ENCODE data around the gene IFT74.
"Not testable (repeated sequence)": the region's sequence is repeated elsewhere in the genome, so short reads cannot be mapped to it uniquely, and the experiment has no call there.

Gene IFT74

DNA sequence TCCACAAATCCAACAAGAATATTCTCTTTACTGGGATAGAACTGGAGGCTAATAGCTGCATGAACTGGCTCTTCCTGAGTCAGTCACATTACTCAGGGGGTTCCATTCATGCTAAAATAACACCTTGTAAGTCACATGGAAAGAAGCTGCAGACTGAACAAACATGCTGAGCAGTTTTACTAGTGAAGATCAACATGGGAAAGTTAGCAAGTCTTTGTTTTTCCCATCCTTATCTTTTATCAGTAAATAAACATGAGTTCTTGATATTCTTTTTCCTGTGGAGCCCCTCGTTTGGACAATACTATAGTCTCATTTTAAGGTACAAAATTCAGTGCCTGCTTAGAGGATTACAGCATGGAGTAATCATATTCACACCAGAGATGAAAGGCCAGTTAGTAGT, 109.1 kb downstream of the IFT74 start:
- in situ Hi-C loops (cut with HindIII; ENCODE audit: low sequenced_read_pairs): no loop called here

GRCh38 chr9:27073841-27074728, 117.9 kb downstream of the IFT74 start:
- in situ Hi-C loops (cut with HindIII; ENCODE audit: low sequenced_read_pairs): no loop called here

GRCh38 chr9:27078685-27079084, 122.5 kb downstream of the IFT74 start:
- in situ Hi-C loops (cut with HindIII; ENCODE audit: low sequenced_read_pairs): no loop called here

DNA sequence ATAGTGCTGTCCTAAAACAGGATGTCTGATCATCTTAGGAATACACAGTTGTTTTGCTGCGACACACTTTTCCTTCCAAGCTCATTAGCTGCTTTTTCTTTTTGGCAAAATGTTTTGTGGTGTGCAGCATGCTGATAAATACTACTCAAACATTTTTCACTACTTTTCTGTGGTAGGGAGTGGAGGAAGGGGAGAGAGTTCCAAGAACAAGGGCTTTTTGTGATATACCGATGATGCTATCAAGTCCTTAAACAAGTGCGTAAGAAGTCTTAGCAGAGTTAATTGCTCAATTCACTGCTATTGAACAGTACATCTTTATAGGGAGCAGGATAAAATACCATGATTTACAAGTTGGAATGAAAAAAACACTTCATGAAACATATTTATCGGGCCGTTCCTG, 129.2 kb downstream of the IFT74 start:
- in situ Hi-C loops (cut with HindIII; ENCODE audit: low sequenced_read_pairs): no loop called here

DNA sequence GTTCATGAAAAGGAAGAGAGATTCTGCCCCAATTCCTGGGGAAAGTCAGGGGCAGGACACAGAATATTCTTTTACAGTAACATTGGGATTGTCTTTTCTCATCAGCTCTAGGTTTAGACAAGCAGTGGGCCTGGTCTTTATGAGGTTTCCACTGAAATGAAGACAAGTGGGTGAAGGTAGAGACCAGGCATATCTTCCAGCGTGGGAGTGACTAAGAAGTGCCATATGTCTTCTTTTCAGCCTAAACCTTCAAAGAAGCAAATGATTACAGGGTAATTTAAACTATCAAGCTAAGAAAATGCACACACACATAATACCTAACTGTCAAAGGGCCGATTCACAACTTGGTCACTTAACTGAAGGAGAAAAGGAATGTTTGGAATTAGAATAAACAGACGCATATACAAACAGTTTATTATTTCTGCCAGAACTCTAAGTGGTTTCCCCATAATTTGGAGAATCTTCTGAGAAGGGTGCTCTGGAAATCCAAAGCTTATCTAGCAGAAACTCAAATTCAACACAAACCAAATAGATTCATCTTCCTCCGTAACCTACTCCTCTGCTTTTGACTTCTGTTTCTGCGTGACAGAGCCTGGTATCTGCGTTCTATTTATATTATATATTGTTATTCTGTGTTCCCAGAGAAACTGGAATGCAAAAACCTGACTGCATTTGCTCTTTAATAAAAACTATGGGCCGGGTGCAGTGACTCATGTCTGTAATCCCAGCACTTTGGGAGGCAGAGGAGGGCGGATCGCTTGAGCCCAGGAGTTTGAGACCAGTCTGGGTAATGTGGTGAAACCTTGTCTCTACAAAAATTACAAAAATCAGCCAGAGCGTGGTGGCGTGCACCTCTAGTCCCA, 130.8 kb downstream of the IFT74 start:
- in situ Hi-C loops (cut with HindIII; ENCODE audit: low sequenced_read_pairs): no loop called here

DNA sequence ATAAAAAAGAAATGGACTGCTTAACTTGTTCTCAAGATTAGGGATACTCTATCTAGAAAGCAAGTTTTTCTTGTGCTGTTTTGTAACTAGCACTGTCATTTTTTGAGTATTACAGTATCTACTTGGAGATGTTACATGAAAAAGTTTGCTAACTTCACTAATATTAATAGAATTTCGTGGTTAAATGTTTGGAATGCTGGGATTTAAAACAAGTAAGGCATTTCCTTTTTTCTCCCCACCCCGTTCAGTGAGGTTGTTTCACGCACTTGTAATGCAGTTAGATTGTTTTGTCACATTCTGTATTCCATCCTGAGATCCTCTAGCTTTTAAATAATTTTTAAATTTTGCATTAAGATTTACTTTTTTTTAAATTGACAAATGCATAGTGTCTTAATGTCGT, 132.8 kb downstream of the IFT74 start:
- in situ Hi-C loops (cut with HindIII; ENCODE audit: low sequenced_read_pairs): no loop called here

DNA sequence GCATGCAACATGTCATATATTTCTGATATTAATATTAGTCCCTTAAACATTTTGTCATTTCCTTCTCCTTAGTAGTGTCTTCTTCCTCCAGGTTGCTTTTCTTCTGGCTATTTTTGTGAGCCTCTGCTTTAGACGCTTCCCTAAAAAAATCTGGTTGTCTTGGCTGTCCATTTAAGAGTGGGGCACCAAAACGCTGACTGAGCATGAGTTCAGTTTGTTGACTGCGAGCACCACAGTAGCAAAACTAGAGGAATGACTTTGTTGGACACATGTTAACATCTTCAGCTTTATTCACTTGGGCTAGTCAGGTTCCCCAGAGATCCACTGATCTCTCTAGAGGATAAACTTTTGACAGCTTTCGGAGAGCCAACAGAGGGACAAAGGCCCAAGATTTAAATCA, 133.5 kb downstream of the IFT74 start:
- in situ Hi-C loops (cut with HindIII; ENCODE audit: low sequenced_read_pairs): no loop called here

- in situ Hi-C loops (cut with HindIII; ENCODE audit: low sequenced_read_pairs): no loop called here
These were observed 134.0 kb downstream of the IFT74 start for GRCh38 chr9:27090231-27090630.

- in situ Hi-C loops (cut with HindIII; ENCODE audit: low sequenced_read_pairs): no loop called here
These were observed 134.5 kb downstream of the IFT74 start for GRCh38 chr9:27090711-27091110.

DNA sequence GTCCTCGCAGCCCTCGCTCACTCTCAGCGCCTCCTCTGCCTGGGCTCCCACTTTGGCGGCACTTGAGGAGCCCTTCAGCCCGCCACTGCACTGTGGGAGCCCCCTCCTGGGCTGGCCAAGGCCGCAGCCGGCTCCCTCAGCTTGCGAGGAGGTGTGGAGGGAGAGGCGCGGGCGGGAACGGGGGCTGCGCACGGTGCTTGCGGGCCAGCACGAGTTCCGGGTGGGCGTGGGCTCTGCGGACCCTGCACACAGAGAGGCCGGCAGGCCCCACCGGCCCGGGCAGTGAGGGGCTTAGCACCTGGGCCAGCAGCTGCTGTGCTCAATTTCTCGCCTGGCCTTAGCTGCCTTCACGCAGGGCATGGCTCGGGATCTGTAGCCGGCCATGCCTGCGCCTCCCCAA, 136.3 kb downstream of the IFT74 start:
- in situ Hi-C loops (cut with HindIII; ENCODE audit: low sequenced_read_pairs): not testable (repeated sequence)

- in situ Hi-C loops (cut with HindIII; ENCODE audit: low sequenced_read_pairs): not testable (repeated sequence)
These were observed 137.3 kb downstream of the IFT74 start for GRCh38 chr9:27093384-27094067.

- in situ Hi-C loops (cut with HindIII; ENCODE audit: low sequenced_read_pairs): no loop called here
These were observed 138.6 kb downstream of the IFT74 start for GRCh38 chr9:27094640-27095298.

DNA sequence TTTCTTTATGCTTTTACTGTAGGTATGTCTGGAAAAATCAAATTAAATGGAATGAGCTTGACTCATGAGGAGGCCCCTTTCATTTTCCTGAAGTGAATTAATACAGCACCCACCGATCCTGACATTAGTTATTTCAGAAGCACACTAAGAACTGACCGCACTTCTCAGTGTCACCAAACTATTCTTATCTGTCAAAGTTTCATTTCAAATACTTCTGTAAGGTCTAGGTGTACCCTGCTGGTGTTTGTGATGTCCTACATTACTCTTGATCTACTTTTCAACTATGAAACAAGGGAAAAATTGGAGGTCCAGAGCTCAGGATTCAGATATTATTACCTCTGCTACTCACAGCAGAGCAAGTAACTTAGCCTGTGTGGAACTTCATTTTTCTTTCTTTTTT, 151.0 kb downstream of the IFT74 start:
- in situ Hi-C loops (cut with HindIII; ENCODE audit: low sequenced_read_pairs): no loop called here

DNA sequence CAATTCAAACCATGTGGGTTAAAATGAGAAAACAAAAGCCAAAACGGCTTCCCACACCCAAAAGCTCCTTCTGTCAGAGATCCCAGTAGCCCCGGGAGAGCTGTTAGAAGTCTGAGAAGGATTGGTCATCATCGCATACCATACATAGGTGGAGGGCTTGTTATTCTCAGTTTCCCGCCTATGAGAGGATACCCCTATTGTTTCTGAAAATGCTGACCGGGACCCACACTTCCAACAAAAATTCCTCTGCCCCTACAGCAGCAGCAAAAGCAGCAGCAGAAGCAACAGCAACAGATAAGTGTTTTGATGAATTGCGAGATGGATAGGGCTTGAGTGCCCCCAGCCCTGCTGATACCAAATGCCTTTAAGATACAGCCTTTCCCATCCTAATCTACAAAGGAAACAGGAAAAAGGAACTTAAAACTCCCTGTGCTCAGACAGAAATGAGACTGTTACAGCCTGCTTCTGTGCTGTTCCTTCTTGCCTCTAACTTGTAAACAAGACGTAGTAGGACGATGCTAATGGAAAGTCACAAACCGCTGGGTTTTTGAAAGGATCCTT, 152.8 kb downstream of the IFT74 start, which contains the start of gene TEK:
TEK (plus strand) TSS at position 245 of the 561 bp plus-strand sequence. CDS start 366 bp downstream, outside the sequence.
- in situ Hi-C loops (cut with HindIII; ENCODE audit: low sequenced_read_pairs): no loop called here

- in situ Hi-C loops (cut with HindIII; ENCODE audit: low sequenced_read_pairs): no loop called here
These were observed 153.4 kb downstream of the IFT74 start for GRCh38 chr9:27109621-27110020.

DNA sequence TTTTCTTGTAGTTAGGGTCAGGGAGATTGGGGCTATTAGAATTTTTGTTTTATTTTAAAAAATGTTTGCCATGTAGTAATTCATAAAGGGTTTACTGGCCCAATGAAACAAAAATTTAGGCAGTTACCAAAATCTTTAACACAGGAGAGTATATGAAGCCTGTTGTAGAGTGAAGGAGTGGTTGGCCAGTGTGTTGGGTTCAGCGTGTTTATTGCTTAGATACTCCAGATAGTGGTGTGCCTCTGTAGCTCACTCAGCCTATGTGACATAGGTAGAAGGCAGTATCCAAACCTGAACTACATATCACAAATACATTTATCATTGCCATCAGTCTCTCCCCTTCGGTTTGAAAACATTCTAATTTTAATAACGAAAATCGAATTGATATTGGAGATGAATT, 154.0 kb downstream of the IFT74 start:
- in situ Hi-C loops (cut with HindIII; ENCODE audit: low sequenced_read_pairs): no loop called here

GRCh38 chr9:27112235-27112634, 156.0 kb downstream of the IFT74 start:
- in situ Hi-C loops (cut with HindIII; ENCODE audit: low sequenced_read_pairs): no loop called here
